NCI-H146 treated with DMSO at 0.1 percent for 48 hours (cell line): Measurements from ENCODE around the gene TSC22D4.

Source experiments
- DNase-seq: peaks from one replicate; lab custom pipeline; 2025; ENCODE audit not compliant: unreplicated experiment; lab: John Stamatoyannopoulos, UW

TSC22D4 gene

DNA sequence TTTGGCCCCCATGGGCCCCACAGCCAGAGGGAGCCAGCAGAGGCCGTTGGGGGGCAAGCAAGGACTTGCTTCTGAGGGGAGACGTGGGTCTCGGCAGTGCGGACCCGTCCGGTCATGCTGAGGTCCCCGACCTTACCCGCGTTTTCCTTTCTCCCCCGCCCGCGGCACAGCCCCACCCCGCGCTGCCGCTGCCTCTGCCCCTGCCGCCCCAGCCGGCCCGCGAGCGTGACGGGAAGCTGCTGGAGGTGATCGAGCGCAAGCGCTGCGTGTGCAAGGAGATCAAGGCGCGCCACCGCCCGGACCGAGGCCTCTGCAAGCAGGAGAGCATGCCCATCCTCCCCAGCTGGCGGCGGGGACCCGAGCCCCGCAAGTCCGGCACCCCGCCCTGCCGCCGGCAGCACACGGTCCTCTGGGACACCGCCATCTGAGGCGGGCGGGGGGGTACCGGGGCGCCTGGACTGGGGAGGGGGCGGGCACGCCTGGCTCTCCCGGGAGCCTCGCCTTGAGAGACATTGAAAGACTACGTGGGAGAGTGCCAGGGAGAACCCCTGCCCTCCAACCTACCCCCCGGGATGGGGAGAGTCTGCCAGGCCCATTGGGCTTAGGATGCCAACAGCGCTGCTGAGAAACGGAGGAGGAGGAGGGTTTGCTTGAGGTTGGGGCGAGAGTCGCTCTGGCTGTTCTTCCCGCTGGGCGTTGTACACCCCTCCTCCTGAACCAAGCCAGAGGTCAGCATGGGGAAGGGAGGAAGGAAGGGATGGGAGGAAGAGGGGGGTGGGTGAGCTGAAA, 14.7 kb upstream of the TSC22D4 start:
- DNase-seq: no peak

GRCh38 chr7:100492738-100493475, 13.9 kb upstream of the TSC22D4 start:
- no peak for DNase-seq

DNA sequence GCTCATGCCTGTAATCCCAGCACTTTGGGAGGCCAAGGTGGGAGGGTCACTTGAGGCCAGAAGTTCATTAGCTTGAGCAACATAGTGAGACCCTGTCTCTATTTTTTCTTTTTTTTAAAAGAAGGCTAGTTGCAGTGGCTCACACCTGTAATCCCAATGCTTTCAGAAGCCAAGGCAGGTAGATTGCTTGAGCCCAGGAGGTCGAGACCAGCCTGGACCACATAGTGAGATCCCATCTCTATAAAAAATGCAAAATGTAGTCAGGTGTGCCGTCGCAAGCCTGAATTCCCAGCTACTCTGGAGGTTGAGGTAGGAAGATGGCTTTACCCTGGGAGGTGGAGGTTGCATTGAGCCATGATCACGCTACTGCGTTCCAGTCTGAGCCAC, 12.2 kb upstream of the TSC22D4 start:
- no peak for DNase-seq

DNA sequence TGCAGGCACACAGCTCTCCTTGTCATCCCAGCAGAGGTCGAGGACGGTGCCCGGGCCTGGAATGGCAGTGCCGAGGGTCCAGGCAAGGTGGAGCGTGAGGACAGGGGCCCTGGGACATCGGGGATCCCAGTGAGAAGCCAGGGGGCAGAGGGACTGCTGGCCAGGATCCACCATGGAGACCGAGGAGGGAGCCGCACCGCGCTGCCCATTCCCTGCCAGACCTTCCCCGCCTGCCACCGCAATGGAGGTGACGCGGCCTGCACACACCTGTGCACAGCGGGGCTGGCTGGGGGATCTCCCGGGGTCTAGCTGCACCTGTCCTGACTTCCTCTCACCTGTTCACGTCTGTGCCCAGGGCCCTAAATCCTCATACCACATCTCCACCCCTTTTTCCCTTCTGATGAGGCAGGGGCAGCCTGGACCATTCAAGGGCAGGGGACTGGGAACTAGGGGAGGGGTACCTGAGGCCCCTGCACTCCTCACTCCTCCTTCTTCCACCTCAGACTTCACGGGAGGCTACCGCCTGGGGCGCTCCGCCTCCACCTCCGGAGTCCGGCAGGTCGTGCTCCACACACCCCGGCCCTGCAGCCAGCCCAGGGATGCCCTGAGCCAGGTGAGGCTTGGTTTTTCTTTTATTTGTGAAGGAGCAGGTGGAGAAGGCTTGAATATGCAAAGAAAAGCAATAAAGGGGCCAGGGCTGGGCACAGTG, 11.6 kb upstream of the TSC22D4 start:
- DNase-seq: peak; percentile 88

DNA sequence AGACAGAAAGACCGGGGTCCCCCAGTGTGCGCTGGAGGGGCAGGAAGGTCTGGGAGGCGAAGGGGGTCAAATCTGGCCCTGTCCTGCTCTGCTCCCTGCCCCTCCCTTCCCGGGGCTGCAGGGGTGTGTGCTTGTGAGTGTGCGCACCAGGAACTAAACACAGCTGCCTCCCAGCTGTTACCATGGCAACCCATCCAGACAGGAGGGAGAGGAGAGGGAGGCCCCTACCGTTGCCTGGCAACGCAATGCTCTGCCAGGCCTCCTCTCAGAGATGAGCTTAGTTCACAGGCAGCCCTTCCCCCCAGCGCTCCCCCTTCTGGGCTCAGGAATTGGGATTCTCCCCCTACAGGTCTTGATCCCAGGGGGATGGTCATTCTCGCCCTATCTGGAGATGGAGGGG, 10.8 kb upstream of the TSC22D4 start:
- peak; percentile 94 for DNase-seq

DNA sequence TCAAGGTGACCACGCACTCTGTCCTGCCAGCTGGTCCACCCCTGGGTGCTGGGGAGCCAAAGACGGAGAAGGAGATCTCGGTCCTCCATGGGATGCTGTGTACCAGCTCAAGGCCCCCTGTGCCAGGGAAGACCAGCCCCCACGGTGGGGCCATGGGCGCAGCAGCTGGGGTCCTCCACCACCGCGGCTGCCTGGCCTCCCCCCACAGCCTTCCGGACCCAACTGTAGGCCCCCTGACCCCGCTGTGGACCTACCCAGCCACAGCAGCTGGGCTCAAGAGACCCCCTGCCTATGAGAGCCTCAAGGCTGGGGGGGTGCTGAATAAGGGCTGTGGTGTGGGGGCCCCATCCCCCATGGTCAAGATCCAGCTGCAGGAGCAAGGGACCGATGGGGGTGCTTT, 10.1 kb upstream of the TSC22D4 start:
- DNase-seq: no peak

- no peak for DNase-seq
These were observed 9.5 kb upstream of the TSC22D4 start for GRCh38 chr7:100488333-100489095.

DNA sequence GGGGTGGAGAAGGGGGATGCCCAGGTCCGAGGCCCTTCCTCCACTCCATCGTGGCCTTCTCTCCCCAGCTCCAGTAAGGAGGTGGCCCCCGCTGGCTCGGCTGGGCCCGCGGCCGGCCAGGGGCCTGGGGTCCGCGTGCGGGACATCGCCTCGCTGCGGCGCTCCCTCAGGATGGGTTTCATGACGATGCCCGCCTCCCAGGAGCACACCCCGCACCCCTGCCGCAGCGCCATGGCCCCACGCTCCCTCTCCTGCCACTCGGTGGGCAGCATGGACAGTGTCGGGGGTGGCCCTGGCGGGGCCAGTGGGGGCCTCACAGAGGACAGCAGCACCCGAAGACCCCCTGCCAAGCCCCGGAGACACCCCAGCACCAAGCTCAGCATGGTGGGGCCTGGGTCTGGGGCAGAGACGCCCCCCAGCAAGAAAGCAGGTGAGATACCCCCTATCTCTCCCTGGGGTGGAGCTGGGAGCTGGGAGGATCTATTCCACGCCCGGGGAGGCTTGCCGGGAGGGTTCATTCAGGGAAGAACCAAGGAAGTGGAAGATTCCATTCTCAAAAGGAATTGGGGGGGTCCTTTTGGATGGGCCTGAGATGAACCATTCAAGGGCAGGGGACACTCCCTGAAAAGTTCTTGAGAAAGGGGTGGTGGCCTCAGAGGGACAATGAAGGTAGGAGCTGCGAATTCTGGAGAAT, 7.9 kb upstream of the TSC22D4 start:
- no peak for DNase-seq

- no peak for DNase-seq
These were observed 7.2 kb upstream of the TSC22D4 start for GRCh38 chr7:100486111-100486636.

DNA sequence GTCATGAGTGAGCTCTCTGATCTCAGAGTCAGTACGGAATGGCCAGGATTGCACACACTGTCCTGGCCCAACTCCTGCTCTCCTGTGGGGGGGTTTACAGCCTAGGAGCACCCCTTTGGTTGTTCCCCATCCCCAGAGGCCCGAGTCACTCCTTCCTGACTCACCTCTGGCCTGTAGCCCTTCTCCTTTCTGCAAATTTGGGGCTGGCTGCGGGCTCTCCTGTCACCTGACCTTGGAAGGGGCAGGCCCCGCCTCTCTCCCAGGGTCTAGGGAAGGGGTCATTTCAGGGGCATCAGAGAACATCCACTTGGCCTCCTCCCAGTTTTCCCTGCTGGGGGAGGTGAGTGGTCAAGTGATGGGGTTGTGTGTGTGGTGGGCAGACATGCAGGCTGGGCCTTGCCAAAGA, 6.5 kb upstream of the TSC22D4 start:
- DNase-seq: no peak

DNA sequence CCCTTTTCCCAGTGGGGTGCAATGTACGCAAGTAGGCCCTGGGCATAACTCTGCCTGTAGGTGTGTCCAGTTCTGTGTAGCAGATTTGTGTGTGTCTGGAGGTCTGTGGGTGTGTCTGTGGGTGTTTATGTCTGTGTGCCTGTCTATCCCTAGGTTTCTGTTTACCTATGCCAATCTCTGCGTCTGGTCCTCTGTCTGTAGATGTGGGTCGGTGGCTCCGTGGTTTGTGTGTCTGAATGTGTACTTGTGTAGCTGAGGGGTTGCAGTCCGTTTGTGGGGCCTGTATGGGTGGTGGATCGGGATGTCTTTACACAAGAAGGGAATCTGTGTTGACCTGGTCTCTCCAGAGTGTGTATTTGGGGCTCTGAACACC, 5.6 kb upstream of the TSC22D4 start:
- DNase-seq: no peak

DNA sequence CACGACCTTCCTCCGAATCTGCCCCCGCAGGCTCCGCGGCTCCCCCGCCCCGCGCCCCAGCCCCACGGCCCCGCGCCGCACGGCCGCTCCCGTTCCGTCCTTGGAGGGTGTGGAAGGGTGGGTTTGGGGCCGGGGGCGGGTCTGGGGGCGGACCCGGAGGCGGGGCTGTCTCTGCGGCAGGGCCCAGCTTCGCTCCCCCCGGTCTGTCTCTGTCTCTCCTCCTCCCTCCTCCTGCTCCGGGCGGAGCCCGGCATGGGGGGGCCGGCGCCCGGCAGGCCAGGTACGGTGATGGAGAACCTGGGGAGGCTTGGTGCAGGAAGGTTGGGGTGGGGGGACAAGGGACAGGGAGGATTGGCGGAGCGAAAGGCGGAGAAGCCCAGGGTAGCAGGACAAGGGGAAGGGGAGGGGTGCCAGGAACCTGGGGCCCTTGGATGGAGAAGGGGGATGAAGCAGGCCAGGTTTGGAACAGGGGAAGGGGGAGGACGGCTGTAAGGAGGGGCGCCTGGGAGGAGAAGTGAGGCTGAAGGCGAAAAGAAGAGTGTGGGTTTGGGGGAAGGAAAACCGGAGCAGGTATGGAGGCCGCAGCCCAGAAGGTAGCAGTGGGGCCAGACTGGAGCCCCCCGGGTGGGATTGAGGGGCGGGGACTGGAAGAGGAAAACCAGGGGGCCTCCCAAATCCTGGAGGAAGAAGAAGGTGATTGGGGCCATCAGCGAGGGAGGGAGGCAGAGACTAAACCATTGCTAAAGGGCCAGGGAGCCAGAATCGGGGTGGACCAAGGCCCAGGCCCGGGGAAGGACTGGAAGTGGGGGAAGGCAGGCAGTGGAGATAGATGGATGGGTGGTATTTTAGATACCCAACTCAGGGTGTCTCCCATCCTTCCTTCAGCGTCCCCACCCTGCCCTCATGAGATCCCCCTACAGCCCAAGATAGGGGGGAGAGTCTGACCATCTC, 5.0 kb upstream of the TSC22D4 start, which contains the start of gene NYAP1:
Gene NYAP1 (plus strand): TSS at position 206 of the 951 bp plus-strand sequence. CDS start 1,385 bp downstream, outside the sequence.
- DNase-seq: peak; percentile 45

GRCh38 chr7:100483090-100483721, 4.2 kb upstream of the TSC22D4 start:
- DNase-seq: no peak

- DNase-seq: no peak
These were observed 3.7 kb upstream of the TSC22D4 start for GRCh38 chr7:100482728-100483089.

GRCh38 chr7:100481466-100481865, 2.5 kb upstream of the TSC22D4 start:
- DNase-seq: no peak

- DNase-seq: no peak
These were observed 1.1 kb downstream of the TSC22D4 start for GRCh38 chr7:100477871-100478267.

- DNase-seq: no peak
These were observed 1.8 kb downstream of the TSC22D4 start for GRCh38 chr7:100476903-100477870.
